GM12801 (cell line): Measurements from ENCODE around the gene TRDMT1.

Source experiments
- TF ChIP-seq, protein P1 (sequence below): IDR thresholded peaks from one replicate; pipeline ENCODE4 v1.5.1; 2011; ENCODE audit warnings: control low read depth; ENCODE audit not compliant: insufficient read length; ENCODE audit errors: extremely low read depth

Gene TRDMT1

DNA sequence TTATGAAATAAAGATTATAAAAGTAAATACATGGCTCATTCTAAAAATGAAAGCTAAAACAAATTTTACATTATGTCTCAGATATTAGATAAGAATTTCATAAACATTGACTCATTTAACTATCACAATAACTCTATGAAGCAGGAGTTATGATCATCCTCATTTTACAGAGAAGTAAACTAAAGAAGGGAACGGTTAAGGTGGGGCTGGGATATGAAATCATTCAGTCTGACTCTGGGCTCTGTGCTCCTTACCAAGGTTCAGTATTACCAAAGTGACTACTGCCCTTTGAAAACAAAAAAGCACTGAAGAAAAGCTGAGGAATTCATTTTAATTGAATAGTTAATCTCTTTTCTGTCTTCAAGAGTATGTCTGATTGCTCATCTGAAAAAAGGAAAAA, 49.8 kb downstream of the TRDMT1 start:
- TF ChIP-seq, protein P1, sequence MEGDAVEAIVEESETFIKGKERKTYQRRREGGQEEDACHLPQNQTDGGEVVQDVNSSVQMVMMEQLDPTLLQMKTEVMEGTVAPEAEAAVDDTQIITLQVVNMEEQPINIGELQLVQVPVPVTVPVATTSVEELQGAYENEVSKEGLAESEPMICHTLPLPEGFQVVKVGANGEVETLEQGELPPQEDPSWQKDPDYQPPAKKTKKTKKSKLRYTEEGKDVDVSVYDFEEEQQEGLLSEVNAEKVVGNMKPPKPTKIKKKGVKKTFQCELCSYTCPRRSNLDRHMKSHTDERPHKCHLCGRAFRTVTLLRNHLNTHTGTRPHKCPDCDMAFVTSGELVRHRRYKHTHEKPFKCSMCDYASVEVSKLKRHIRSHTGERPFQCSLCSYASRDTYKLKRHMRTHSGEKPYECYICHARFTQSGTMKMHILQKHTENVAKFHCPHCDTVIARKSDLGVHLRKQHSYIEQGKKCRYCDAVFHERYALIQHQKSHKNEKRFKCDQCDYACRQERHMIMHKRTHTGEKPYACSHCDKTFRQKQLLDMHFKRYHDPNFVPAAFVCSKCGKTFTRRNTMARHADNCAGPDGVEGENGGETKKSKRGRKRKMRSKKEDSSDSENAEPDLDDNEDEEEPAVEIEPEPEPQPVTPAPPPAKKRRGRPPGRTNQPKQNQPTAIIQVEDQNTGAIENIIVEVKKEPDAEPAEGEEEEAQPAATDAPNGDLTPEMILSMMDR: no peak

DNA sequence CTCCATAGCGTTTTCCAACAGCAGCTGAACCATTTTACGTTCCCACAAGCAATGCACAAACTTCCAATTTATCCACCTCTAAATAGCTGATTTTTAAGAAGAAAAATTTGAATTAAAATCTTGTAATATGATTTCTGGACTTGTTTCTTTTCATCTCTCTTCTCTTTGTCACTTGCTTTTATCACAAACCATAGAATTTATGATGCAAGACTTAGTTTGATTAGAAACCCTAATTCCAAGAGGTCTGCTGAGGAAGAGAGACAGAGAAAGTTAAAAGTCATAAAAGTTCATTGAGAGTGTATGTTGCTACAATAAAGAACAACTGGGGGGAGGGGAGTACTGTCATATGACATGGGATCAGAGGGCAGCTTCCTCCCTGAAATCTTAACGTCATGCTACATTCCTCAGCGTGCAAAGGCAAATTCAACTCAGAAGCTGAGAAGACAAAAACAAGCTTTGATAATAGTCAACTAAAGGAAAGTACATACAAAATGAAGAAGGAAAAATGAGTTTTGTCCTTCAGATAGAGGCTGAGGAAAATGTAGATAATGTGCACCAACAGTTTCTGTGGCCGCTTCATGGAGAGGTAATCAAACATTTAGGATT, 53.5 kb downstream of the TRDMT1 start:
- TF ChIP-seq, protein P1: no peak

DNA sequence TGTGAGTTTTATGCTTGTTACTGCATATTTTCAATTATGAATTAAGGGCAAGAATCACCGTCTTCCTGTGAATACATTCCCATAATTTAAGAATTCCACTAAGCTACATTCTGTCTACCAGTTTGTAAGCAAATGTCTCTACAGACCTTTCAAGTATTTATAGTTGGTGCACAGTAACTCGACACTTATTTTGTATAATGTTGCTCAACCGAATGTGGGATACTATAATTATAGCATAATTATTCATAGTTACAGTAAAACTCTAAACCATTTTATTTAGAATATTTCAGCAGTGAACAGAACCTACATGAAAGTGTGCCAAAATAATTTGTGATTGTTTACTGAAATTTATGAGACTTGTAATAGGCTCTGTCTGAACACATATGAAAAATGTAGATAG, 54.6 kb downstream of the TRDMT1 start:
- TF ChIP-seq, protein P1: no peak

DNA sequence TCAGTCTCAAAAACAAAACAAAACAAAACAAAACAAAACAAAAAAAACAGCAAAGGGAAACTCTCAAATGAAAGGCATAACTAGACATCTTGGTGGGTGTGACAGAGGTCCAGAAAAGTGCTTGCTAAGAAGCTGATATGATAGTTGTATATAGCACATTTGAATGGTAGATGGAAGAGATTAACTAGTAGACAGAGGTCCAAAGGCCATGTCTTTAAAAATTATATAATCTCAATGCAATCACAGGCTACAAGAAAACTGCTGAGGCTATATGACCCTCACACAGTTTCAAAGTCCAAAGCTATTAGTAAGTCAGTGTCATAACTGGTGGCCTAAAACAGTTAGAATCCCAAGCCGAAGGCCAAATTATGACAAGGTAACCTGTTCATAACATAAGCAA, 56.2 kb downstream of the TRDMT1 start:
- TF ChIP-seq, protein P1: no peak

DNA sequence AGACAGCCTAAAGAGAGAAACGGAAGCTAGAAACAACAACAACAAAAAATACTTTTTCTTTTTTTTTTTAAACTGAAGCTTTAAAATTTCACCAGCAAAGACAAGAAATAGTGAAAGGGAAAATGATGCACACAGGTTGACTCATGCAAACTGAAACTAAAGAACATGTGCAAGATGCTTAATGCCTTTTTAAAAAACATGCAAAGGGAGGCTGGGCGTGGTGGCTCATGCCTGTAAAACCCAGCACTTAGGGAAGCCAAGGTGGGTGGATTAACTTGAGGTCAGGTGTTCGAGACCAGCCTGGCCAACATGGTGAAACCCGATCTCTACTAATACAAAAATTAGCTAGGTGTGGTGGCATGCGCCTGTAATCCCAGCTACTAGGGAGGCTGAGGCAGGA, 56.7 kb downstream of the TRDMT1 start:
- TF ChIP-seq, protein P1: no peak

DNA sequence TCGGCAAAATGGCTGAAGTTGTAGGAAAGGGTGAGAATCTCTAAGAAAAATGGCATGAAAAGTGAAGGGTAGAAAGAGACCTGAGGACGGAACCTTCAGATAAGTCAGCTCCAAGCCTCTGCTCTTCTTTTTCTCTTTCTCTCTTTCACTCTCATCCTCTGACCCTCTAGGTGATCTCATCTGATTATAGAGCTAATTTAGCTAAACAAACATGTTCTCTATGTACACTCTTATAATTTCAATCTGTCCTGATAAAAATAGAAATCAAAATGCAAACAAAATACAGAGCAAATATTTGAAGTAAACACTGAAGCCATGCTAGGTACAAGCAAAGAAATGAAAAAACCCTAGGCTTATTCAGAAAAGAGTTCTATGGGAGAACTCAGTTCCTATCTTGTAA, 57.4 kb downstream of the TRDMT1 start:
- TF ChIP-seq, protein P1: no peak

DNA sequence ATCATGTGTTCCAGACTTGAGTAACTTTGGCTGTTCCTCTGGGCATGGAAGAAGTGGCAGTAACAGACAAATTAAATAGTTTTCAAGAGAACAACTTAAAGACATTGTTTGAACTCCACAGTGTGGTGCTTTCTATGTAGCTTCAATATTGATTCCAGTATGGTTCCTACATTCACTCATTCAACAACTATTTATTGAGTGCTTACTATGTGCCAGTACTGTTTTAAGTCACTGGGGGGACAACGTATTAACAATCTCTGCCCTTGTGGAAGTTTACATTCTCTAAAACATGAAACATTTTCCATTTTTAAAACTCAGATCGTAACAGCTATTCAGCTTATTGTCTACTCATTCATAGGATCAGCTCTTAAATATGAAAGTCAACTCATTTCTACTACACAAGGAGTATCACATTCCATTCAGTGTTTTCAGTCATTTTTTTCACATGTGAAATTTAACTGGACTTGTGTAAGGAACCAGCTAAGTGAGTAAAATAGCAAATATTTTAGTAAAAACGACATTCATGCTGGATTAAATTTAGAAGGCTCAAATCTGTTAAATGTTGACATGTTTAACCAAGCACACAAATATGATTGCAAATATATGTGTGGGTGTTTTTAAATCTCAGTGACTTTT, 58.3 kb downstream of the TRDMT1 start:
- TF ChIP-seq, protein P1: no peak
